Erythroblast (primary cell): ENCODE data around the gene FAM81B.

Experiments used
- GATA1 ChIP-seq: IDR thresholded peaks from 2 replicates; pipeline ENCODE4 v1.6.1; 2011; ENCODE audit warnings: low read depth, mild to moderate bottlenecking, control low read depth, low read length, moderate library complexity
- POLR2A ChIP-seq: IDR thresholded peaks from 2 replicates; pipeline ENCODE4 v1.6.1; 2011; ENCODE audit warnings: mild to moderate bottlenecking, low read length

- no peak for TF ChIP-seq POLR2A
- no peak for TF ChIP-seq GATA1
Observed at GRCh38 chr5:95424016-95424415, 32.9 kb downstream of the FAM81B start.
